ENCODE measurements around the gene METTL25B. TPM values are rescaled to one million over a fixed set of nuclear protein-coding genes. Genes with fewer than 3 reads are reported as not detected.

Gene METTL25B
- total and polyA plus RNA-seq, 2 of the 4 experiments (the other 2 are of a cell fraction), result 2.3 to 10.1 TPM

DNA sequence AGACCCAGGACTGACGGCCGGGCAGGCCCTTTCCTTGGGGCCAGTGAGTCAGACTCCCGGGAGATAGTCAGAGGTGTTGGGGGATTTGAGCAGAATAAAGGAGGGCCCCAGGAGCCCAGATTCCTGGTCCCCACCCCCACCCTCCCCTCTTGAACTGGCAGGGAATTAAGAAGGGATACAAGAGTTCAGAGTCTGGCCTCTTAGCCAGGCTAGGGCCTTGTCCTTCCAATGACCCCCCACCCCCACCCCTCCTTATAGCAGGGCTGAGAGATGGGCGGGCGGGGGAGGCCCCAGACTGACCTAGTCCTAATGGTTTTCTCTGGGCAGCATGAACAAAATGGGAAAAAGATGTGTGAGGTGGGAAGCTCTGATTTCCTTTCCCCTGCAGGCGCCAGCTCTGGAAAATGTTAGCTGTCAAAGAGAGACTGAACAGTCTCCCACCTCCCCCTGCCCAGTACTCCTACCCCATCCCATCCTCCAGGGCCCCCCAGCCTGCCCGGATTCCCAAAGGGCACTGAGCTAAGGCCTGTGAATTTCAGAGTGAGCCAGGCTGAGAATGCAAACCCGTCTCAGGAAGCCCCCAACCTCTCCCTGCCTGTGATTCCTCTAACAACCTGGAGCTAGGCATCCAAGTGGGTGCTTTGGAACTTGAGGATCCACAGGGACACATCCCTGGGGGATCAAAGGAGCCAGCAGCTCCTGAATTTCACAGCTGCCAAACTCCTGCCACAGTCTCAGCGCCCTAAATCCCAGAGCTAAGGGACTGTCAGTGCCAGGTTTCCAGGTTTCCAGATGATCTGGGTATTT is 17.1 kb upstream of the METTL25B start:
- H2AK9ac ChIP-seq (replicated peaks; ENCODE audit: low read depth, low read length, poor library complexity), result no peak overlapping the region
- peaks cover 3% of the 10 kb centered on the region; the same call in 1 of the 2 replicates for H3K9me1 ChIP-seq (ENCODE audit: insufficient read depth, low read length)
- BruUV-seq (replicated peaks), result no TSS peak
- no peak overlapping the region for H2BK5ac ChIP-seq (ENCODE audit: low read depth, low read length, poor library complexity, severe bottlenecking)
- no peaks in the 10 kb centered on the region for H3K27me3 ChIP-seq (ENCODE audit: control insufficient read depth, insufficient read depth, low read length)
- H2BK120ac ChIP-seq (ENCODE audit: low read depth, low read length), result no peak overlapping the region
- H2BK15ac ChIP-seq (ENCODE audit: low read depth, low read length), result no peak overlapping the region
- no peak overlapping the region for H3K27ac ChIP-seq (ENCODE audit: insufficient read depth, low read length)
- no peaks in the 10 kb centered on the region for H4K20me1 ChIP-seq (ENCODE audit: insufficient read depth, low read length)
- H2AK5ac ChIP-seq (ENCODE audit: low read depth, low read length), result no peak overlapping the region
- H3K79me1 ChIP-seq (ENCODE audit: low read depth in 1 of 2, low read length in 2 of 2), result 0 out of 4 replicates have a peak, but pooled peaks cover 0 to 4% of the 10 kb centered on the region in 2 experiments
- H3K9ac ChIP-seq (ENCODE audit: low read depth, low read length), result no peak overlapping the region
- WGBS, 2 experiments (ENCODE audit: extremely low coverage in 2 of 2, insufficient read length in 1 of 2), result 50% methylated on average over 2 of the region's 9 CpGs; no CpG with 5 or more reads in 1 of the 2 experiments
- H3K23ac ChIP-seq (ENCODE audit: low read depth, low read length), result no peak overlapping the region
- H3K56ac ChIP-seq (ENCODE audit: extremely low read depth, insufficient read depth, low read length), result no peak overlapping the region
- H2AFZ ChIP-seq (replicated peaks; ENCODE audit: low read length, poor library complexity), result no peak overlapping the region
- no peak overlapping the region for H4K91ac ChIP-seq (ENCODE audit: insufficient read depth, low read depth, low read length)
- no peak overlapping the region for H3K4me2 ChIP-seq (ENCODE audit: low read depth, low read length)
- H4K5ac ChIP-seq (ENCODE audit: low read depth, low read length), result no peak overlapping the region
- TF ChIP-seq, protein P1, sequence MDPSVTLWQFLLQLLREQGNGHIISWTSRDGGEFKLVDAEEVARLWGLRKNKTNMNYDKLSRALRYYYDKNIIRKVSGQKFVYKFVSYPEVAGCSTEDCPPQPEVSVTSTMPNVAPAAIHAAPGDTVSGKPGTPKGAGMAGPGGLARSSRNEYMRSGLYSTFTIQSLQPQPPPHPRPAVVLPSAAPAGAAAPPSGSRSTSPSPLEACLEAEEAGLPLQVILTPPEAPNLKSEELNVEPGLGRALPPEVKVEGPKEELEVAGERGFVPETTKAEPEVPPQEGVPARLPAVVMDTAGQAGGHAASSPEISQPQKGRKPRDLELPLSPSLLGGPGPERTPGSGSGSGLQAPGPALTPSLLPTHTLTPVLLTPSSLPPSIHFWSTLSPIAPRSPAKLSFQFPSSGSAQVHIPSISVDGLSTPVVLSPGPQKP (IDR thresholded peaks at IDR 0.05; ENCODE audit: borderline replicate concordance, low read depth, low read length), result no peak
- TF ChIP-seq CHD1 (IDR thresholded peaks at IDR 0.05; ENCODE audit: low read depth, low read length) (no peak), RFX5 (IDR thresholded peaks at IDR 0.05; ENCODE audit: low read depth, low read length) (no peak), NFE2L2 (IDR thresholded peaks at IDR 0.05; ENCODE audit: low read depth, low read length) (no peak), RAD21 (IDR thresholded peaks at IDR 0.05; ENCODE audit: low read length) (no peak), MAFK (IDR thresholded peaks at IDR 0.05; ENCODE audit: low read depth, low read length) (no peak), BHLHE40 (IDR thresholded peaks at IDR 0.05; ENCODE audit: low read depth, low read length) (no peak), FOS (IDR thresholded peaks at IDR 0.05; ENCODE audit: low read depth, low read length) (no peak)
- TF ChIP-seq, protein P2, sequence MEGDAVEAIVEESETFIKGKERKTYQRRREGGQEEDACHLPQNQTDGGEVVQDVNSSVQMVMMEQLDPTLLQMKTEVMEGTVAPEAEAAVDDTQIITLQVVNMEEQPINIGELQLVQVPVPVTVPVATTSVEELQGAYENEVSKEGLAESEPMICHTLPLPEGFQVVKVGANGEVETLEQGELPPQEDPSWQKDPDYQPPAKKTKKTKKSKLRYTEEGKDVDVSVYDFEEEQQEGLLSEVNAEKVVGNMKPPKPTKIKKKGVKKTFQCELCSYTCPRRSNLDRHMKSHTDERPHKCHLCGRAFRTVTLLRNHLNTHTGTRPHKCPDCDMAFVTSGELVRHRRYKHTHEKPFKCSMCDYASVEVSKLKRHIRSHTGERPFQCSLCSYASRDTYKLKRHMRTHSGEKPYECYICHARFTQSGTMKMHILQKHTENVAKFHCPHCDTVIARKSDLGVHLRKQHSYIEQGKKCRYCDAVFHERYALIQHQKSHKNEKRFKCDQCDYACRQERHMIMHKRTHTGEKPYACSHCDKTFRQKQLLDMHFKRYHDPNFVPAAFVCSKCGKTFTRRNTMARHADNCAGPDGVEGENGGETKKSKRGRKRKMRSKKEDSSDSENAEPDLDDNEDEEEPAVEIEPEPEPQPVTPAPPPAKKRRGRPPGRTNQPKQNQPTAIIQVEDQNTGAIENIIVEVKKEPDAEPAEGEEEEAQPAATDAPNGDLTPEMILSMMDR (conservative IDR thresholded peaks at IDR 0.05; ENCODE audit: low read depth, low read length), result no peak
- POLR2A ChIA-PET (ENCODE audit: unreplicated experiment), result no interaction called here
- in situ Hi-C loops (cut with MboI; ENCODE audit: low sequenced_read_pairs) (no loop called here), dilution Hi-C loops (cut with HindIII; ENCODE audit: low sequenced_read_pairs, unreplicated experiment) (no loop called here), intact Hi-C loops (cut with micrococcal nuclease) (no loop called here)
- no peak overlapping the region for H3K4me3 ChIP-seq (ENCODE audit: insufficient read depth, low read depth, low read length)
- no peaks in the 10 kb centered on the region for H3K36me3 ChIP-seq (ENCODE audit: control insufficient read depth, insufficient read depth, low read length)
- DNase-seq, result no peak
- CTCF ChIA-PET, result interaction anchor here (2.2 to 3.5 kb wide), 2 partner anchors 15 to 21 kb away, joined by 8 to 24 read pairs; no protein-coding TSS in a partner anchor
- no peak overlapping the region for H3K14ac ChIP-seq (replicated peaks; ENCODE audit: low read depth, low read length)
- ATAC-seq (ENCODE audit: low read depth), result no peak
- no peak overlapping the region for H4K8ac ChIP-seq (ENCODE audit: low read depth in 2 of 2, low read length in 2 of 2)
- H3K4ac ChIP-seq (ENCODE audit: low read depth, low read length), result no peak overlapping the region
- H3K4me1 ChIP-seq (ENCODE audit: control insufficient read depth, insufficient read depth, low read length), result peaks cover 34% of the 10 kb centered on the region
- no peak overlapping the region for H2BK20ac ChIP-seq (ENCODE audit: low read depth, low read length)
- H3K9me3 ChIP-seq (ENCODE audit: control insufficient read depth, insufficient read depth, low read length), result no peaks in the 10 kb centered on the region
- no peak overlapping the region for H3K18ac ChIP-seq (ENCODE audit: low read depth, low read length)

Data from IMR-90 (cell line).